ENCODE data around the gene SMOC2. TPM values are rescaled to one million over a fixed set of nuclear protein-coding genes. Genes with fewer than 3 reads are reported as not detected.
"Not testable (repeated sequence)": the region's sequence is repeated elsewhere in the genome, so short reads cannot be mapped to it uniquely, and the experiment has no call there.

Gene SMOC2
- total RNA-seq, 1 experiment from 2014 or later: 0.05 TPM

- in situ Hi-C loops (cut with HindIII; ENCODE audit: low pct_unique_long_range_greater_than_20kb, low sequenced_read_pairs): no loop called here
- no peak for DNase-seq (ENCODE audit: low read depth, low spot score)
Observed at GRCh38 chr6:168684906-168685305, 243.9 kb downstream of the SMOC2 start.

GRCh38 chr6:168686029-168686738, 245.2 kb downstream of the SMOC2 start:
- no peak for DNase-seq (ENCODE audit: low read depth, low spot score)

GRCh38 chr6:168686831-168687730, 246.1 kb downstream of the SMOC2 start:
- no peak for DNase-seq (ENCODE audit: low read depth, low spot score)
- in situ Hi-C loops (cut with HindIII; ENCODE audit: low pct_unique_long_range_greater_than_20kb, low sequenced_read_pairs): no loop called here

More at GRCh38 chr6:168686029-168686738, 245.2 kb downstream of the SMOC2 start:
- in situ Hi-C loops (cut with HindIII; ENCODE audit: low pct_unique_long_range_greater_than_20kb, low sequenced_read_pairs): no loop called here

- in situ Hi-C loops (cut with HindIII; ENCODE audit: low pct_unique_long_range_greater_than_20kb, low sequenced_read_pairs): no loop called here
- no peak for DNase-seq (ENCODE audit: low read depth, low spot score)
Observed at GRCh38 chr6:168690271-168690670, 249.3 kb downstream of the SMOC2 start.

GRCh38 chr6:168691774-168692173, 250.8 kb downstream of the SMOC2 start:
- DNase-seq (ENCODE audit: low read depth, low spot score): no peak
- in situ Hi-C loops (cut with HindIII; ENCODE audit: low pct_unique_long_range_greater_than_20kb, low sequenced_read_pairs): no loop called here

GRCh38 chr6:168692193-168692914, 251.4 kb downstream of the SMOC2 start:
- DNase-seq (ENCODE audit: low read depth, low spot score): no peak
- in situ Hi-C loops (cut with HindIII; ENCODE audit: low pct_unique_long_range_greater_than_20kb, low sequenced_read_pairs): no loop called here

GRCh38 chr6:168692915-168693257, 251.9 kb downstream of the SMOC2 start:
- in situ Hi-C loops (cut with HindIII; ENCODE audit: low pct_unique_long_range_greater_than_20kb, low sequenced_read_pairs); DNase-seq (ENCODE audit: low read depth, low spot score): not testable (repeated sequence)

- DNase-seq (ENCODE audit: low read depth, low spot score); in situ Hi-C loops (cut with HindIII; ENCODE audit: low pct_unique_long_range_greater_than_20kb, low sequenced_read_pairs): not testable (repeated sequence)
Observed at GRCh38 chr6:168694797-168695196, 253.8 kb downstream of the SMOC2 start.

- in situ Hi-C loops (cut with HindIII; ENCODE audit: low pct_unique_long_range_greater_than_20kb, low sequenced_read_pairs): no loop called here
Observed at GRCh38 chr6:168695701-168696100, 254.7 kb downstream of the SMOC2 start.

GRCh38 chr6:168698923-168699322, 257.9 kb downstream of the SMOC2 start:
- in situ Hi-C loops (cut with HindIII; ENCODE audit: low pct_unique_long_range_greater_than_20kb, low sequenced_read_pairs): no loop called here
- DNase-seq (ENCODE audit: low read depth, low spot score): no peak

More at GRCh38 chr6:168695701-168696100, 254.7 kb downstream of the SMOC2 start:
- DNase-seq (ENCODE audit: low read depth, low spot score): no peak

- in situ Hi-C loops (cut with HindIII; ENCODE audit: low pct_unique_long_range_greater_than_20kb, low sequenced_read_pairs): no loop called here
- DNase-seq (ENCODE audit: low read depth, low spot score): no peak
Observed at GRCh38 chr6:168699631-168700295, 258.8 kb downstream of the SMOC2 start.

GRCh38 chr6:168700880-168701279, 259.9 kb downstream of the SMOC2 start:
- DNase-seq (ENCODE audit: low read depth, low spot score): no peak
- in situ Hi-C loops (cut with HindIII; ENCODE audit: low pct_unique_long_range_greater_than_20kb, low sequenced_read_pairs): no loop called here

- in situ Hi-C loops (cut with HindIII; ENCODE audit: low pct_unique_long_range_greater_than_20kb, low sequenced_read_pairs): no loop called here
- DNase-seq (ENCODE audit: low read depth, low spot score): no peak
Observed at GRCh38 chr6:168703990-168704389, 263.0 kb downstream of the SMOC2 start.

- in situ Hi-C loops (cut with HindIII; ENCODE audit: low pct_unique_long_range_greater_than_20kb, low sequenced_read_pairs): no loop called here
- DNase-seq (ENCODE audit: low read depth, low spot score): no peak
Observed at GRCh38 chr6:168704678-168705077, 263.7 kb downstream of the SMOC2 start.

- DNase-seq (ENCODE audit: low read depth, low spot score); in situ Hi-C loops (cut with HindIII; ENCODE audit: low pct_unique_long_range_greater_than_20kb, low sequenced_read_pairs): not testable (repeated sequence)
Observed at GRCh38 chr6:168705271-168705670, 264.3 kb downstream of the SMOC2 start.

- in situ Hi-C loops (cut with HindIII; ENCODE audit: low pct_unique_long_range_greater_than_20kb, low sequenced_read_pairs): no loop called here
- DNase-seq (ENCODE audit: low read depth, low spot score): no peak
Observed at GRCh38 chr6:168706471-168707177, 265.6 kb downstream of the SMOC2 start.

GRCh38 chr6:168708526-168708925, 267.5 kb downstream of the SMOC2 start:
- in situ Hi-C loops (cut with HindIII; ENCODE audit: low pct_unique_long_range_greater_than_20kb, low sequenced_read_pairs): no loop called here
- DNase-seq (ENCODE audit: low read depth, low spot score): no peak

All from SK-MEL-5 (cell line).